NCI-H1092 treated with DMSO at 0.1 percent for 48 hours (cell line): ENCODE data around the gene CCNY.
"Not testable (repeated sequence)": the region's sequence is repeated elsewhere in the genome, so short reads cannot be mapped to it uniquely, and the experiment has no call there.

Experiments used
- DNase-seq: peaks from one replicate; lab custom pipeline; 2025; lab: John Stamatoyannopoulos, UW

Gene CCNY

GRCh38 chr10:35406003-35406630 is 69.8 kb downstream of the CCNY start:
- DNase-seq, result not testable (repeated sequence)

- not testable (repeated sequence) for DNase-seq
Measured at GRCh38 chr10:35407696-35408095, 71.4 kb downstream of the CCNY start.

GRCh38 chr10:35409094-35409582 is 72.8 kb downstream of the CCNY start:
- peak; percentile 5 for DNase-seq

GRCh38 chr10:35409808-35410207 is 73.5 kb downstream of the CCNY start:
- no peak for DNase-seq

GRCh38 chr10:35412003-35412723 is 75.9 kb downstream of the CCNY start:
- no peak for DNase-seq

GRCh38 chr10:35412900-35413491 is 76.7 kb downstream of the CCNY start:
- DNase-seq, result no peak

GRCh38 chr10:35413985-35414861 is 77.9 kb downstream of the CCNY start:
- DNase-seq, result no peak

- DNase-seq, result no peak
Measured at GRCh38 chr10:35415505-35415904, 79.2 kb downstream of the CCNY start.

- DNase-seq, result peak; percentile 41
Measured at GRCh38 chr10:35416619-35417312, 80.5 kb downstream of the CCNY start.

GRCh38 chr10:35417313-35417625 is 81.0 kb downstream of the CCNY start:
- DNase-seq, result no peak

- DNase-seq, result no peak
Measured at GRCh38 chr10:35417795-35418194, 81.5 kb downstream of the CCNY start.

- not testable (repeated sequence) for DNase-seq
Measured at GRCh38 chr10:35418580-35418979, 82.3 kb downstream of the CCNY start.

GRCh38 chr10:35420044-35420443 is 83.7 kb downstream of the CCNY start:
- no peak for DNase-seq

GRCh38 chr10:35420827-35421552 is 84.7 kb downstream of the CCNY start:
- no peak for DNase-seq

- DNase-seq, result no peak
Measured at GRCh38 chr10:35421553-35422178, 85.4 kb downstream of the CCNY start.

- DNase-seq, result no peak
Measured at GRCh38 chr10:35422228-35422627, 85.9 kb downstream of the CCNY start.

- no peak for DNase-seq
Measured at GRCh38 chr10:35423505-35424306, 87.4 kb downstream of the CCNY start.

- DNase-seq, result no peak
Measured at GRCh38 chr10:35424680-35425285, 88.5 kb downstream of the CCNY start.

GRCh38 chr10:35425595-35425994 is 89.3 kb downstream of the CCNY start:
- no peak for DNase-seq
